ENCODE data around the gene CDH12.

The CDH12 gene

DNA sequence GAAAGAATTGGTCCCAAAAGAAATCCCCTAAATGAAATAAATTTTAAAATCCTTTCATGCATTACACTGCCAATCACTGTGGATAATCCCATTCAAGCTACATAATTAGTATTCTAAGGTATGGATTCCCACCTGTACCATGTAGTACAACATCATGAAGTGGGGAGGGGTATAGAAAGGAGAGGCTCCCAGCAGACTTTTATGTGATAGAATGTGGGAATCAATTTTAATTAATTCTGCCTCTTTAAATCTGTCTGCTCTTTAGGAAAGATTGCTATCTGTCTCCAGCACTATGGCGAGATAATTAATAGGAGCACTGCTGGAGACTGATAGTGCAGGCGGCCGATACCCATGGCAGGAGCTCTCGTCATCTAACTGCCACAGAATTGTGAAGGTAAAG lies 95.4 kb downstream of the CDH12 start:
- no peak for DNase-seq

DNA sequence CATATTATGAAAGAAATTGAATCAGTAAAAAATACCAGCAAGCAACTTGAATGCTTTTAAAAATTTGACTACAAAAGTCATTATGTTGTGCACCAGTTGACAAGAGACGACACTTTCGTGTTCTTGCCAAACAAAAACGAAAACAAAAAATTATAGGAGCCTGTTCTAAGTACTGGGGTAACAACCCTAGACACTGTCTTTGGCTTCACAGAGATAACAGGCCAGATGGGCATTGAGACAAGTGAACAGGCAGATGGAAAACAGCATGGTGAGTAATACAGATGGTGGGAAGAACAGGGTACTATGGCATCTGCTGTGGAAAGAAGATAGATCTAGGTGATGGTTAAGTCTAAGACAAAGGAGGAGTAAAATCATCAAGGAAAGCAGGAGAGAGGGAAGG lies 99.0 kb downstream of the CDH12 start:
- DNase-seq: no peak

DNA sequence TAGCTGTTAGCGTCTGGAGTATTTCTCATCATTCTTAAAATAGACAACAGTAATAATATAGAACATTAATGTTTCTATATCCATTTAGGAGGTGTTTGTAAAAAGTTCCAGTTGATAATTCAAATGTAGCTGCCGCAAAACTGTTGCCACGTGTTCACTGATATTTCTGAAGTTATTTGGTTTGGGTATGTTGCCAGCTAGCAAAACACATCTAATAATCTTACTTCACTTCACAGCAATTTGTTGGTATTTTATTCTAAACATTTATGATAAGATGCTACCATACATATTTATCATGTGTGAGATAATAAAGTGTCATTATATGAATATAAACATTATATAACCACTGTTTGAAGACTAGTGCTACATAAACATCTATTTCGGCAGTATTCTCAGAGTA lies 101.6 kb downstream of the CDH12 start:
- no peak for DNase-seq

DNA sequence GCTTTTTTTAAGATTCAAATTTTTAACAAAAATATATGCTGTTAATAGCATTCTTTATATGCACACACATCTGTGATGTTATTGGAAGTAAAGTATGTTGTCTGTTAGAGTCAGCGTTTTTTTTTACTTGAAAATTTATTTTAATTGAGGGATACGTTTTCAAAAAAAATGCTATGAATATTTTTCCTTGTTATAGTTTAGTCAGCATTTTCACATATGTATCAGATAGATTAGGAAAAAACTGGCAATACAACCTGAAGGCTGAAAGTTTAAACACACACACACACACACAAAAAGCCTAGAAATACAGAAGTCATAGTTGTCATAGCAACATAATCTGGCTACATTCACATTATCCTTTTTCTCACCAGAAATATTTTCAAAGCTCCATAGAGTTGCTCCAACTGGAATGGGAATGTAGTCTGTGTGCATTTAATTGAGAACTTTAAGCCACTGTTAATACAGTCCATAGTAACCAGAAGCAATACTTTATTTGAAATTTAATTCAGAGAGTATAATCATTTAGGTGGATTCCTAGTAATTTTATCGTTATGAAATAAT lies 116.6 kb downstream of the CDH12 start:
- DNase-seq: no peak

DNA sequence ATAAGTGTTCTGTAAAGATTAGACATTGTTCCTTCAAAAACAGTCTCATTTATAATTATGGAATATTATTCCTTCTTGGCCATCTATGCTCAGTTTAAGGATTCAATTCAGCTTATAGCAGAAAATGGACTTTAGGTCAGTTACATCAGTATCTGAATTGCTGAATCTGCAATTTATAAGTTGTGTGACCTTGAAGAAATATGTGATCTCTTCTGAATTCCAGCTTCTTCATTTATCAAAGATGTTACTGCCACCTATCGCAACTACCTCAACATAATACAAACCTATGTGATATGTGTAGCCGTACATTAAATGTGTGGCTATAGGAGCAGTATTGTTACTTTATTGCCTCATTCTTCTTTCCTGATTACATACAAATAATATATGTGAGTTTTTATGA lies 118.2 kb downstream of the CDH12 start:
- no peak for DNase-seq

DNA sequence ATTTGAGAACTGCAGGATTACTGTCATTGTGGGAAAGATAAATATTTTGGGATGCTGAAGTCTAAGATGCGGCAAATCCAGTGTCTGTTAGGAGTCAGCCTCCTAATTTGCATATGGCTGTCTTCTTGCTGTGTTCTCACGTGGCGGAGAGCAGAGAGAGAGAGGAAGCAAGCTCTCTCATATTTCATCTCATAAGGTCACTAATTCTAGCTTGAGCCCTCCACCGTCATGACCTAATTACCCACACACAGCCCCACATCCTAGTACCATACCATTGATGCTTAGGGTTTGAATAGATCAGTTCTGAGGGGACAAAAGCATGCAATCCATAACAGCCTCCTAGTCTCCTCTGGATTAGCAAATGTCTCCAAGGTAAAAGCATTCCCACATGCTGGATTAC lies 124.5 kb downstream of the CDH12 start:
- no peak for DNase-seq

DNA sequence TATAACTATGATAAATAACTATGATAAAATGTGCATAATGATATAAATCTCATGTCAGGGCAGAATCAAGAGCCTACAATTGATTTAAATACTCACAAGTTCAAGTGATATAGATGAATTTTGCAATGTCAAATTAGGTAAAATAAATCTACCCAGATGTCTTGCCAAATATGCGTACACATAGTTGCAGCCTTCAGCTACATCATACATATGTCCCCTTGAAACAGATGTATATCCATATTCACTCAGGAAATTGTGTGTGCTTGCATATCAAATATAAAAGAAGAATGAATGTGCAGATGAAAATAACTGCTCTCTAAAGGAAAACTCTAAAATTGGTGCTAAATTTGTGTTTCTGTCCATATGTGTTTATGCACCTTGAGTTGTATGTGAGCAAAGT lies 130.7 kb downstream of the CDH12 start:
- DNase-seq: no peak

DNA sequence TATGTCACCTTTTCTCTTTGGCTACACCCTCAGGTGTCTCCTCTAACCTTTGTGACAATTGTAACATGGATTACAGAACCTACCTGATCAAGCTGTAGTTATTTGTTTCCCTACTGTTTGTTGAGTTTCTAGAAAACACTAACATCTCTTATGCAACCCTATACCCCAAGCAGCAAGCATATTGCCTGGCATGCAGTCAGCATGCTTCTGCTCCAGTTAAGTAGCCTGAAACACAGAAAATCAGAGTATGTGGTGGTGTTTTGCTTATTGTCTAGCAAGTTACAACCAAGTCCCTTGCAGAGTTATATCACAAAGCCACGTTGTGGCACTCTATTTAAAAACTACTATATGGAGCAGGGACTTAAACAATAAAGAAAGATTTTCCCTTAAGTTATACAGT lies 131.1 kb downstream of the CDH12 start:
- DNase-seq: no peak

DNA sequence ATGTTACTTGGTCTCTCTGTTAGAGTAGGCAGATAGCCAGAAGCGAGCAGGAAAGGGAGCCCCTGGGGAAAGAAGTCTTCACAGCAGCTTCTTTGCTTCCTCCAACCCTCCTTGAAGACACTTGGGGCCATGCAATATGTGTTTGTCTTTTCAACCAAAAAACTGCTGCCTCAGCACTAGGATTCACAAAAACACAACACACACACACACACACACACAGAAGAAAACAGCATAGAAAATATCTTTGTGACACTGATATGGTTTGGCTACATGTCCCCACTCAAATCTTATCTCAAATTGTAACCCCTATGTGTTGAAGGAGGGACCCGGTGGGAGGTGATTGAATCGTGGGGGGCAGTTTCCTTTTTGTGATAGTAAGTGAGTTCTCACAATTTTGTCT lies 133.3 kb downstream of the CDH12 start:
- no peak for DNase-seq

DNA sequence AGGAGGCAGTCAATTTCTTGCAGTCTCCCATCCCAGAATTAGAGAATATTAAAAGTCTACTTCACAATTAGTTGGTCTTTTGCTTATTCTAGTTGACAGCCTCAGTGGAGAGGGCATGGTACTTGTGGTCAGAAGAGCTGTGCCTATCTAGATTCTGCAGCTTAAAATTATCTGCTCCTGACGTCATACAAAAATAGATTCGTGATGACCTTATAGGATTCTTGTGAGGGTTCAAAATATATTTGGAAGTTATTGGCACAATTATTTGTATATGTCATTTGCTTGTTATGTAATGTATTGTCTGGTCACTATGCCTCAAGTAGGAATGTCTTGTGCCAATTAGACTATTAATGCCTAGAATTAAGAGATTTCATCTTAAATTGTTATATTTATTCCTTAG lies 142.5 kb downstream of the CDH12 start:
- no peak for DNase-seq

DNA sequence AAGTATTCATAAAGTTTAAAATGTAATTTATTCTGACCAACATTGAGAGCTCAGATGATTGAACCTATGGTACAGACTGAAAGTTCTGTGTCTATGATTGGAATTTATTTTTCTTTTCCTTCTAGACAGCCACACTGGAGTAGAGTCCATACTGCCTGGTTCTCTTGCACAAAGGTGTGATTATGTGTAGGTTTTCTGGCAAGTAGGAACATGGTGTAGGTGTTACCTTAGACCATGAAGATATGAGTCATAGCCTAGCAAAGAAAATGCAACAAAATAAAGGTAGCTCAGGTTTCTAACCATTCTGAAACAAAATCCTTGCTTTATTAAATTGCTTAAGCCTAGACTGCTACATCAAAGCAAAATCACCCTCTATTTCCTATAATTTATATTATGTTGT lies 143.4 kb downstream of the CDH12 start:
- DNase-seq: no peak

DNA sequence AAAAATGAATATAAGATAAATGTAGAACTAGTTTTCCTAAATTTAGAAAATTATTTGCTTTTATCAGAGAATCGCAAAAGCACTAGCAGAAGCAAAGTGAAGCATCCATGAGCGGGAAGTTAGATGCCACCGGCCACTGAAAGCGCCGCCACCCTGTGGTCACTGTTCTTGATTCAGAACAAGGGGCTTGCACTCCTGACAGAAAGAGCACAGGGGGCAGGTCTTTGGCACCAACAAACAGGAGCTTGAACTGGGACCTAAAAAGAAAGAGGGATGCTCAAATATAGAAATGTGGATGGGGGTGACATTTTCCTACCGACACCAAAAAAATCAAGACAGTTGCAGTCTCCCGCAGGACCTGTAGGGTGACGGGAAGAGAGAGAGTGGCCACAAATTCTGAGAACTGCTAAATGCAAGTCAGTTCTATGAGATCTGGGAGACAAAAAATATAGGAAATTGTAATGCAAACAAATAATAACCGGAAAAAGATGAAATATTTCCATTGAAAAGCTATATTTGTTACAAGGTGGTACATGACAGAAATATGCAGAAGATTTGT lies 144.3 kb downstream of the CDH12 start:
- no peak for DNase-seq

DNA sequence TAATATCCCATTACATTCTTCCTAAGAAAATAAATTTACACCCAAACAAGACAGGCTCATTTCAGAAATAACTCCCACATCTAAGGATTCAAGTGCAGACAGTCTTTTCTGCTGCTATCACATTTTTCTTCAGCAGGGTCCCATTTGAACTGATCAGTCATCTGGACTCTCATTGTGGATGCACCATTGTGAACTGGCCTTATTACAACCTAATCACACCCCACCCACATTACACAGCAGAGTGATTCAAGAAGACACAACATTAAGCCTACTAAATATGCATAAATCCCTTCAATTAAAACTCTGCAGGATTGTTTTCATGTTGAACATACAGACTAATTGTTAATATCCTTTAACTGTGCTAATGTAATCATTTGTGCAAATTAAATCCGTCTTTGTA lies 146.2 kb downstream of the CDH12 start:
- no peak for DNase-seq

DNA sequence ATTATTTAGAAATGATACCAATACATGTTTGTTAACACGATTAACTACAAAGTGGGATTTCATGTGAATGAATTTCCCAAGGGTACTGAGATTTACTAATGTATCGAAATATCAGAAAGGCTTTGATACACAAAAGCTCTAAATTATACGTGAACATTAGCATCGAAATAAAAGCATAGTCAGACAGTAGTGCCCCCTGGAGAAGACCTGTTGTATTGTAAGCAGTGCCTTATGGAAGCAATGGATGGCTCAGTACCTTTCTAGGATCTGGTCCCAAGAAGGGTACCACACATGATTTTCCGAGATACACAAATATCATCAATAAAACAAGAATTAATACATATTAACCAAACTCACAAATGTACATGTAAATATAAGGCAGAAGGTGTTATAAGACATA lies 153.8 kb downstream of the CDH12 start:
- DNase-seq: no peak

DNA sequence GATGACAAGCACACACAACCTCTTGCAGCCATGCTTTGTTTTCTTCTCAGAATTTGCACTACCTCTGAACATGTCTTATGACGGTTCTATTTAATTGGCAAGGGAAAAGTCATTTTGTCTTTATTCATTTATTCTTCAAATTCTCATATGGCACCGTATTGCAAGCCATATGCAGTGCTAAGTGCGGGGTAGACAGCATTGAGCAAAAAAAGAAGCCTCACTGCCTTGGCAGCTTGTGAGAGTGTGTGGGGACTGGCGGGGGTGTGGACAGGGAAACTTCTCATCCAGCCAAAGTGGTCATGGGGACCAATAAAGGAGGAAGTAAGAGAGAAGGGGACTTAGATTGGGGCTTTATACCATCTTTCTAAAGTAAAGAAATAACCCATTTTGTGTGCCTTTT lies 160.0 kb downstream of the CDH12 start:
- DNase-seq: no peak

DNA sequence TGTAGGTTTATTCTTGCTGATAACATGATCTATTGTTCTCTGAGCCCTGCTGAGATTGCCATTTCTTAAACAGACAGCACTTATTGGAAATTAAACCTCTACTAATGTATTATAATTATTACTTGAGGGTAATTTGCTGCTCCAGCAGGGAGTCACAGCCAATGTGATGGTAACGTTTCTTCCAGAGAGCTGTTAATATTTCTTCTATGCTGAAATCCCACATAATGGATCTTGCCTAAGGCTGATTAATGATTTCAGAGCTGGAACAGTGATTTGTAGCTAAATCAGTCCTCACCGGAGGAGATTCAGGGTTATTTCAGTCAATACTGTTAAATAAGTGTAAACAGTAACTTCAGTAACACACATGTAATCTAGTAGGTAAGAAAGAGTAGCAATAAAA lies 170.1 kb downstream of the CDH12 start:
- no peak for DNase-seq

DNA sequence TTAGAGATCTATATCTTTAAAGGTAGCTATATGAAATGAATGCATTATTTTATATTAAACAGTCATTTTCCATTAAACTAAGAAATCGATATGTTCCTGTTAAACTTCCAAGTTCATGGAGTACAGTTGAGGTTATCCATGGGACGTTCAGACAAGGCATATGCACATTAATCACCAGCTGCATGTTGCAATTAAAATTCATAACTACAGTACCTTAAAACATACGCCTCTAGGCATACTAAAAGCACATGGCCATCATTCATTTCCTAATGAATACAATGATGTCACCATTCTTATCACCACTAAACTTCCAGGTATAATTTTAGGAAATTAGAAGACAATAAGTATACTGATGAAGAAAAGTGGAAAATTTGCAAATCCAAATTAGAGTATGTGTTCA lies 174.3 kb downstream of the CDH12 start:
- DNase-seq: no peak

DNA sequence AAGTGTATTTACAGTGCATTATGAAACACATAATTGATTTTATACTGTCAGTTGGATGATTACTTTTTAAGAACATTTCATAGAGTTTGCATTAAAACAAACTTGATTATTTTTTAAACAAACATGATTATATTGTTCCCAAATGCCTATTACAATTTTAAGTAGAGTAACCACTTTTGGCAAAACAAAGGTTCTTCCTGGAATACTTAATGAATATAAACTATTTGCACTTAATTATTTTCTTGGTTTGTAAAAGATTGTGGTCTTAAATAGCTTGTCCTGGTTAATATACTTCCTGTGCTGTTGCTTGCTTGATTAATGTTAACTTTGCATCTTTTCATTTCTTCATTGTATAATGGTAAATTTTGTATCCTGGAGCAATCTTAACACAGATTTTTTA lies 180.0 kb downstream of the CDH12 start:
- no peak for DNase-seq

DNA sequence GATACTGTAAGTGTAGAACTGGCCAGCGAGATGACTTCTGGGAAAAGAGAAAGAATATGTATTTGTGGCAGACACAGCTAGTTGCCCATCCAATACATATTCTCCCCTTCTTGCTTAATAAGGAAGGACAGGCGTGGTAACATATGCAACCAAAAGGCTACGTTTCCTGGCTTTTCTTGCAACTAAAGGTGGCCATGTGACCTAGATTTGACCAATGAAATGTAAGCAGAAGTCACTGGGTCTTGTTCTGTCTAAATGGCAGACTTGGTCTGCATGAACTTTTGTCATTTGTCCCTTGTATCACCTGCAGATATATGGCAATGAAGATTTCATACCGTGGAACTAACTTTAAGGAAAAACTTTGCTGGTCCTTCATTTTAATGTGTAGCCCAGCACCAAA lies 183.8 kb downstream of the CDH12 start:
- DNase-seq: no peak

DNA sequence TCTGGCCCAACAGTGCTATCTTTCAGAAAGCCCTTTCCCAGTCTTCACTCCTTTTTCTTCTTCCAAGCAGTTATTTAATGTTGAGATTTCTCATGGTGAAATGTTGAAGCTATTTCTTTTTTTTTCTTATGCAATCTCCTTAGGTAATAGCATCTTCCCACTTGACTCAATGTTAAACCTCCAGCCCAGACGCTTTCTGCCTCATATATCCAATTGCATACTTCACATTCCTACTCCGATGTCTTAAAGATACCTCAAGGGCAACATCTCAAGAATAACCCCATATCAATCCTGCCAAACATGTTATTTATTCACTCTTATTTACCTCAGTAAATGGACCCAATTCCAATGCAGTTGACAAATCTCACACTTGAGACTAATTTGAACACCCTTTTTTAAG lies 187.3 kb downstream of the CDH12 start:
- no peak for DNase-seq

DNA sequence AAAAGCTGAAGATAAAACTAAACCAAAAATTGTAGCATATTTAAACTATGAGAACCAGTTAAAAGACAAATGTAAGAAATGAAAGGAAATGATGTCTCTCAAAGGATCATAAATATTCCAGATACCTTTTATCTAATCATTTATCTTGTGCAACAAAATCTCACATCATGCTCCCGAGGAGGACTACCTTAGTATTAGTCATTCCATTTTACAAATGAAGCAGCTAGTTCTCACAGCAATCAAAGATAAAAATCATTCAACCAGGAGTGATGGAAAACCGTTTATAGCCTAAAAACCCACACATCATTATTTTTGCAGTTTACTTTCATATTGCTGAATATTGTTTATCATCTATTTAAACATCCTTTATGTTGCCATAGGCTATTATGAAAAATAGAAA lies 190.0 kb downstream of the CDH12 start:
- no peak for DNase-seq

DNA sequence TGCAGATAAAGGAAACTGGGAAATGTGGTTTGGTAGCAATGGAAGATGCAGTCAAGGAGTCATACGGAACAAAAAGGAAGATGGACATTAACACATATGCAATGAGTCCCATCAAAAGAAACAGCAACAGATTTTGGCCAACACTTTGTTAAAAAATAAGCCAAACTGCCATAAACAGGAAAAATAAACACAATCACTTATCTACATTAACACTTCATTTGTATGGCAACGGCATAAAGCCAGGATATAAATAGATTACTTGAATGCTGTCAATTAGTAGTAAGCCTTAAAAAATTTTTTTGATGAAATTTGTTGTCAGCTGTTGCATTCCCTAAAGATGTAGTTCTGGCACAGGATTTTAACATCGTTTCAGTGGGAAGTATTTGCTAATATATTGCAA lies 190.8 kb downstream of the CDH12 start:
- DNase-seq: no peak

DNA sequence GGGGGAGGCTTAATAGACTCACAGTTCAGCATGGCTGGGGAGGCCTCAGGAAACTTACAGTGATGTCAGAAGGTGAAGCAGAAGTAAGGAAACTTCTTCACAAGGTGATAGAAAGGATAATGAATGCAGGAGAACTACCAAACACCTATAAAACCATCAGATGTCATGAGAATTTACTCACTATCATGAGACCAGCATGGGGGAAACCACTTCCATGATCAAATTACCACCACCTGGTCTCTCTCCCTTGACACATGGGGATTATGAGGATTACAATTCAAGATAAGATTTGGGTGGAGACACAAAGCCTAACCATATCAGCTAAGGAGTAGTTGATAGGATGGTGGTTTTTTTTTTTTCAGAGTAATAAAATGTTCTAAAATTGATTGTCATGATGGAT lies 201.8 kb downstream of the CDH12 start:
- no peak for DNase-seq

DNA sequence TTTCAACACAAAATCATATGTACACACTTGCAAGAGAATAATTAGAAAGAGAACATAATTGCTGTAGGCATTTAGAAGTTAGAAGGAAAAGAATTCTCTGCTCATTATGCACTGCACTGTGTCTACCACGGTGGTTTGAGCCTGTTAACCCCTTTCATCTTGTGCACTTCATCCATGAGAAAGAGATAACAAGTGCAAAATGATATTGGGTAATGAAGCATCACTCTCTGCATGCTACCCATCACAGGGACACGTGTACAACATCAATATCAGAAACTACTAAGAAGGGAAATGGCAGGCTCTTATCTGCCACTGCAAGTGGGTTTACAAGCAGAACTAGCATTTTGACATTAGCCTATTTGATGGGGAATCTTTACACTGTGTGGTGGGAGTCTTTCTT lies 202.6 kb downstream of the CDH12 start:
- no peak for DNase-seq

DNA sequence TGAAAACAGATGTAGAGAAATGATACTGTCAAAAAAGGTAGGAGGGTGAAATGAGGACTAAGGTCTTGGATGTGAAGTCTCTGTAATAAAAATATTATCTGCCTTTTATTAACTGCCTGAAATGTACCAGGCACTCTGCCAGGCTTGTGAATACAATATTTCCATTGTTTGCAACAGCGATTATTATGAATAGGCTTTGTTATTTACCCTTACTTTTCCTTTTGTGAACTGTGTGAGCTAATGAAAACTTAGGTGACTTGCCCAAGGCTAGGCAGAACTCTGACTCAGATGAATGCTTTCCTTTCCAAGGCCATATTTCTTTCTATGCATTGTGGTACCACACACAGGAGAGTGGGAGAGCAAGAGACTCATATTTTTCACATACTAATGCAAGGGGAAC lies 204.1 kb downstream of the CDH12 start:
- DNase-seq: no peak

DNA sequence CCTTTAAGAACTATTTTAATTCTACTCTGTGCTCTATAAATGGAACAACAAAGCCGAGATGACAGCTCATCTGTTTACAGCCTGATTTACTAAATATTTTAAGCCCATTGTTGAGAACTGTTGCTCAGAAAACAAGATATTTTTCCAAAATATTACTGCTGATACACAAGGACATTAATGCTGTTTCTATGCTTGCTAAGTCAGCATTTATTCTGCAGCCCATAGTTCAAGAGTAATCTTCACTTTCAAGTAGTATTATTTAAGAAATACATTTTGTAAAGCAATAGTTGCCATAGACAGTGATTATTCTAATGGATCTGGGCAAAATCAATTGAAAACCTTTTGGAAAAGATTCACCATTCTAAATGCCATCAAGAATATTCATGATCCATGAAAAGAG lies 208.3 kb downstream of the CDH12 start:
- DNase-seq: no peak

All from stimulated activated CD4-positive, alpha-beta T cell treated with anti-CD3 and anti-CD28 coated beads, Interleukin-1b, Interleukin-23, amount 100 ng/mL, for 48 hours (primary cell).